Inflammatory macrophage treated with lipopolysaccharide for 1 hour (primary cell): ENCODE data around the gene NBEA.
"Not testable (repeated sequence)": the region's sequence is repeated elsewhere in the genome, so short reads cannot be mapped to it uniquely, and the experiment has no call there.

Experiments
- DNase-seq, 2 donors: peaks; one replicate each; pipeline ENCODE4 v3.0.0-alpha.2; 2020 to 2022

The NBEA gene, protein sequence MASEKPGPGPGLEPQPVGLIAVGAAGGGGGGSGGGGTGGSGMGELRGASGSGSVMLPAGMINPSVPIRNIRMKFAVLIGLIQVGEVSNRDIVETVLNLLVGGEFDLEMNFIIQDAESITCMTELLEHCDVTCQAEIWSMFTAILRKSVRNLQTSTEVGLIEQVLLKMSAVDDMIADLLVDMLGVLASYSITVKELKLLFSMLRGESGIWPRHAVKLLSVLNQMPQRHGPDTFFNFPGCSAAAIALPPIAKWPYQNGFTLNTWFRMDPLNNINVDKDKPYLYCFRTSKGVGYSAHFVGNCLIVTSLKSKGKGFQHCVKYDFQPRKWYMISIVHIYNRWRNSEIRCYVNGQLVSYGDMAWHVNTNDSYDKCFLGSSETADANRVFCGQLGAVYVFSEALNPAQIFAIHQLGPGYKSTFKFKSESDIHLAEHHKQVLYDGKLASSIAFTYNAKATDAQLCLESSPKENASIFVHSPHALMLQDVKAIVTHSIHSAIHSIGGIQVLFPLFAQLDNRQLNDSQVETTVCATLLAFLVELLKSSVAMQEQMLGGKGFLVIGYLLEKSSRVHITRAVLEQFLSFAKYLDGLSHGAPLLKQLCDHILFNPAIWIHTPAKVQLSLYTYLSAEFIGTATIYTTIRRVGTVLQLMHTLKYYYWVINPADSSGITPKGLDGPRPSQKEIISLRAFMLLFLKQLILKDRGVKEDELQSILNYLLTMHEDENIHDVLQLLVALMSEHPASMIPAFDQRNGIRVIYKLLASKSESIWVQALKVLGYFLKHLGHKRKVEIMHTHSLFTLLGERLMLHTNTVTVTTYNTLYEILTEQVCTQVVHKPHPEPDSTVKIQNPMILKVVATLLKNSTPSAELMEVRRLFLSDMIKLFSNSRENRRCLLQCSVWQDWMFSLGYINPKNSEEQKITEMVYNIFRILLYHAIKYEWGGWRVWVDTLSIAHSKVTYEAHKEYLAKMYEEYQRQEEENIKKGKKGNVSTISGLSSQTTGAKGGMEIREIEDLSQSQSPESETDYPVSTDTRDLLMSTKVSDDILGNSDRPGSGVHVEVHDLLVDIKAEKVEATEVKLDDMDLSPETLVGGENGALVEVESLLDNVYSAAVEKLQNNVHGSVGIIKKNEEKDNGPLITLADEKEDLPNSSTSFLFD (N-terminal part only)

GRCh38 chr13:34941835-34942731, at the start of gene NBEA:
TSS of gene NBEA (plus strand) at chr13:34942270. CDS start at chr13:34942821, 551 bp downstream.
- peak; percentile 75 to 80 for DNase-seq

GRCh38 chr13:34894756-34895155, 47.3 kb upstream of the NBEA start:
- no peak for DNase-seq

GRCh38 chr13:34897220-34897619, 44.9 kb upstream of the NBEA start:
- no peak for DNase-seq

DNA sequence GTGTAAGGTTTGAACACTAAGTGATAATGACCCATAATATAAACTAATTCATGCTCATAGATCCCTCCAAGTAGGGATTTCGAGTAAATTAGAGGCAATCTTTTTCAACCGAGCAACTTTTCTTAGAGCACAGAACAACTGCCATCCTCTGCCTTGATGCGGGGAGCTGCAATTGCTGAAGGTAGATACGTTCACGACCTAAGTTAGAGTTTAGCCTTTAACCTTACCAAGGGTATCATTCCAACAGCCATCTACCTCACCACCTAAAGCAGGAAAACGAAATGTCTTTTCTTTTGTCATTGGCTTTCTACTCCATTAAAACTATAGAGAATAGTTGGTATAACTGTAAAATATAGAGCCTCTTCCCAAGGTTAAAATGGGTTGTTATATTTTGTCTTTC, 42.2 kb upstream of the NBEA start:
- DNase-seq = no peak

DNA sequence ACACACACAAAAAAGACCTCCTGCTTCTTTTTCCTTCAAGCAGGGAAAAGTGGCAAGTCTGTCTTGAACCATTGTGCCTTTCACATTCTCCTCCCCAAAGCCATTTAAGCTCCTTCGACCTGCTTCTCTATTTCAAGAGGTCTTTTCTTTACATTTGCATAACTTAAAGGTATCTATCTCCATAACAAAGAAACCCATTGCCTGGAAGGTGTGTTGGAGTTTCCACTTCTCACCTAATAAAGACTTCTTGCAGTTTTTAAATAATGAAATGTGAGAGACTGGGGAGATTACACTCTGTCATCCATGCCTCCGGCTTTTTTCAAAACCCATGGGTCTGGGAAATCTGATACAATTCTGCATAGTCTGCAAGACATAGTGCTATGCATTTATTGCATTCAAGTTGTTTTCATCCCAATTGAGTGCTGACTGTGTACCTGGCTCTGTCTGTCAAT, 41.8 kb upstream of the NBEA start:
- no peak for DNase-seq

GRCh38 chr13:34901572-34901971, 40.5 kb upstream of the NBEA start:
- DNase-seq = no peak

- no peak for DNase-seq
These were observed 30.9 kb upstream of the NBEA start for GRCh38 chr13:34911159-34911558.

DNA sequence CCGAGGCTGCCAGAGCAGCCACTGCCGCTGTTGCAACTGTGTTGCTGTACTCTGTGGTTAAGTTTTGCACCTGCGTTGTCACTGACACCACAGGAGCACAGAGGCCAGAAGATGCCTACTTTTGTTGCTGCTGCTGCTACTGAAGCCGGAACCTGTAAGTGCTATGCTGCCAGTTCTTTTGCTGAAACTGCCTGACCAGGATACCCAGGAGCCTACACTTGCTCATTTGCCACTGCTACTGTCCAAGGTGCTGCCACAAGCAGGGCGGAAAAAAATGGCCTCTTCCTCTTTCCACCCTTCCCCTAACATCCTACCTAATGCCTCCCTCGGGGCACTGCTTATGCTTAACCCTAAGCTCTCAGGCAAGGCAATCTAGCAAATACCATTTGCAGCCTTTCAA, 29.0 kb upstream of the NBEA start:
- DNase-seq = no peak

GRCh38 chr13:34914416-34914815, 27.7 kb upstream of the NBEA start:
- no peak for DNase-seq

DNA sequence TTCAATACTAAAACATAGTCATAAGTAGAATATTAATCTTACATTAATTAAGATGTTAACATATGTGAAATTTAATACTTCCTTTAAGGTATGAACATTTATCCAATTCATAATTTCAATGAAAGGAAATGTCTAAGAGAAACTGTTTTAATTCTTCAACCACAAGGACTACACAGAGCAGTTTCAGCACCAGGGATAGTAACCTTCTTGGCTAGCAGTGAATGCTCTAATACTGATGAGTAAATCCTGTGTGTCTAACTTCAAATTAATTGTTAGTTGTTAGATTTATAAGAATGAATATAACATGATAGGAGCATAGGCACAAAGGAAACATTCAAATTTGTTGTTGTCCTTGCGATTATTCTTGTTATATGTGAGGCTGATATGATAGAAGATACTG, 15.6 kb upstream of the NBEA start:
- no peak for DNase-seq

DNA sequence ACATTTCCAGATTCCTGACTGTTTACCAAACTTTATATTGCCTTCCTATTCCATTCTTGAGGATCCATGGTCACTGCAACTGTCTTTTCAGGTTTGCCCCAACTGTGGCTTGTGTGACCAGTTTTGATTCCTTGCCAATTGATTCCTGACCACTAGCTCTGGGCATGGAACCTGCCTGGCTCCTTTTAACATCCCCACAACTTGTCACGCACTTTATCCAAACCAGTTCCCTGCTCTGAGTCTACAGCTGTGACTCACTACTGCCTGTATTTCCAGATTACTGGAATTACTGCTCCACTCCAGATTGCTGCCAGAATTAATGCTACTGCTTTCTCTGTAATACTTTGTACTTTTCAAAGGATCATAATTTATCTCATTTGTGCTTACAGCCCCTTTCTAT, 13.4 kb upstream of the NBEA start:
- not testable (repeated sequence) for DNase-seq

DNA sequence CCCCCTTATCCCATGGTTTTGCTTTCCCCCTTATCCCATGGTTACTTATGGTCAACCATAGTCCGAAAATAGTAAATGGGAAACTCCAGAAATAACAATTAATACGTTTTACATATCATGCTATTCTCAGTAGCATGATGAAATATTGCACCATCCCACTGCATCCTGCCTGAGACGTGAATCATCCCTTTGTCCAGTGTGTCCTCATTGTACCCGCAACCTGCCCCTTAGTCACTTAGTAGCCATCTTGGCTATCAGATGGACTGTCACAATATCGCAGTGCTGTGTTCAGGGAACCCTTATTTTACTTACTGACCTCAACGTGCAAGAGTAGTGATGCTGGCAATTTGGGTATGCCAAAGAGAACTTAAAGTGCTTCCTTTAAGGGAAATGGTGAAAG, 10.5 kb upstream of the NBEA start:
- DNase-seq = peak; percentile 13 to 15

- DNase-seq = no peak
These were observed 8.7 kb upstream of the NBEA start for GRCh38 chr13:34933349-34933748.

- no peak for DNase-seq
These were observed 8.3 kb upstream of the NBEA start for GRCh38 chr13:34933786-34934185.

- no peak for DNase-seq
These were observed 6.2 kb upstream of the NBEA start for GRCh38 chr13:34935841-34936240.

- no peak for DNase-seq
These were observed 2.3 kb upstream of the NBEA start for GRCh38 chr13:34939771-34940170.

DNA sequence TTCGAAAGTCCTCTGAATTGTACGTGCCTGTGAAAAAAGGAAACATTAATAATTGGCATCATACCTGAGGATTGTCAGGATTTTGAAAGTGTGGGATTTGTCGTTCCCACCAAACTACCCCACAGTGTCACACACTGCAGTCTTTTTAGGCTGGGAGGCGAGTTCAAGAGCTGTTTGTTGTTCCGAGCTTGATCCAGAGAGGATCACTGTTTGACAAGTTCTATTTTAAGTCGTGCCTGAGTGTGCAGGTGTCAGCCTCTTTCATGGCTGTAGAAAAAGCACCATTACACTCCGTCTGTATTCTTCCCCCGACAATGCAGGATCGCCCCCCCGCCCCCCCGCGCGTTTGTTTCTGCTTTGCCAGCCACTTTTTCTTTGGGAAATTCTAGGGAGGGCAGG, 635 bp upstream of the NBEA start:
- no peak for DNase-seq

- DNase-seq = no peak
These were observed 814 bp downstream of the NBEA start for GRCh38 chr13:34942732-34943435.

DNA sequence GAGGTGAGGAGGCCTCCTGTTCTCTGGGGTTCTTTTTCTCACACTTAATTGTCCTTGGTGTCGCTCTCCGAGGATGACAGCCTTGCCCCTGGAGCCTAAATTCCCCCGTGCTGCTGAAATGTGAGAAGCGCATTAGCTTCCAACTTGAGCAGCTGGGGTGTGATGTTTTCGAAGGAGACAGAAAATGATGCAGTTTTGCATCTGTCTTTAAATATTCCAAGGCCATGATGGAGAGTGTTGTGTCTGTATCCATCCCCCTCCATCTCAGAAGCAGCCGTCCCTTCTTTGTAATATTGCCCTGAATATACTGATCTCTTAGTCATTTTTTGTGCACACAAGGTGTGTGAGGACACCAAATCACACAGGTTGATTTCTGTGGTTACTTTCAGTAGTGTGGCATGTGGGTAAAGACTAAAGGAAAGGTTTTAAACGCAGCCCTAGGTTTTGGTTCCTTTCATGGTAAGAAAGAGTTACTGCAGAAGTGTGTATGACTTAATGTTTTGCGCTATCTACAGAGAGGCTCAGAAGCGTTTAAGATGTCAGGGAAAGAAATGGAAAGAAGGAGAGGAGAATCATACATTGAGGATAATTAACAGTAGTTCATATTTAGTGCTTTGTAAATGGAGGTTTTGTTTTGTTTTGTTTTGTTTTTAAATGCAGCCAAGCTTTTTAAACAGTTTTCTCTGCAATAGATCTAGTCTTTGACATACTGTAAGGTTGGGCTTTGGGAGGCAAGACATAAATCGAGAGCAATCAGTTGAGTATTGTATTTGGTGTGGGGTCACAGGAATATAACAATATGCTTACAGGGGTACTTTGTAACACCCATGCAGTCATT, 1.6 kb downstream of the NBEA start:
- DNase-seq = no peak

GRCh38 chr13:34944274-34944634, 2.2 kb downstream of the NBEA start:
- DNase-seq = no peak

- DNase-seq = no peak
These were observed 2.7 kb downstream of the NBEA start for GRCh38 chr13:34944751-34945150.
